Trophoblast cell (in vitro differentiated cells and primary cell): ENCODE data around the gene KRT15. TPM values are rescaled to one million over a fixed set of nuclear protein-coding genes. Genes with fewer than 3 reads are reported as not detected.

ENCODE experiments used
- DNase-seq, 2 donors: peaks; one replicate each; pipeline ENCODE4 v3.0.0-alpha.2; 2016
- H2AFZ ChIP-seq: 2 replicates; pipeline ENCODE4 v1.6.1; 2013; ENCODE audit warnings: low read length, moderate library complexity, mild to moderate bottlenecking; ENCODE audit not compliant: insufficient read depth, poor library complexity
- H2AK5ac ChIP-seq: 2 replicates; pipeline ENCODE4 v1.6.1; 2013; ENCODE audit warnings: mild to moderate bottlenecking, low read length
- H2BK120ac ChIP-seq: 2 replicates; pipeline ENCODE4 v1.6.1; 2013; ENCODE audit warnings: low read length, mild to moderate bottlenecking, moderate library complexity; ENCODE audit not compliant: insufficient read depth, poor library complexity
- H2BK12ac ChIP-seq: 2 replicates; pipeline ENCODE4 v1.6.1; 2013; ENCODE audit warnings: mild to moderate bottlenecking, low read length, moderate library complexity
- H2BK5ac ChIP-seq: 2 replicates; pipeline ENCODE4 v1.6.1; 2013; ENCODE audit warnings: low read length, low read depth, moderate library complexity, mild to moderate bottlenecking; ENCODE audit not compliant: poor library complexity
- H3K14ac ChIP-seq: 2 replicates; pipeline ENCODE4 v1.6.1; 2013; ENCODE audit warnings: mild to moderate bottlenecking, low read length
- H3K18ac ChIP-seq: 2 replicates; pipeline ENCODE4 v1.6.1; 2013; ENCODE audit warnings: mild to moderate bottlenecking, low read length
- H3K23ac ChIP-seq: 2 replicates; pipeline ENCODE4 v1.6.1; 2013; ENCODE audit warnings: low read length
- H3K27ac ChIP-seq: 2 replicates; pipeline ENCODE4 v1.5.1; 2013; ENCODE audit warnings: low read depth, mild to moderate bottlenecking, inconsistent platforms, low read length, moderate library complexity
- H3K27me3 ChIP-seq: 2 replicates; pipeline ENCODE4 v1.6.1; 2013; ENCODE audit warnings: inconsistent platforms, mild to moderate bottlenecking, low read length, moderate library complexity; ENCODE audit not compliant: insufficient read depth
- H3K36me3 ChIP-seq, 2 experiments: 1 replicate in 1 of 2; 2 replicates in 1 of 2; pipeline ENCODE4 v1.6.1; 2013; ENCODE audit warnings: low read length in 2 of 2, mild to moderate bottlenecking in 2 of 2, moderate library complexity in 1 of 2; ENCODE audit not compliant: insufficient read depth in 2 of 2, control insufficient read depth in 1 of 2
- H3K4ac ChIP-seq: 2 replicates; pipeline ENCODE4 v1.6.1; 2013; ENCODE audit warnings: low read depth, mild to moderate bottlenecking, low read length, moderate library complexity
- H3K4me1 ChIP-seq, 2 experiments: 1 replicate in 1 of 2; 2 replicates in 1 of 2; pipeline ENCODE4 v1.6.1; 2013; ENCODE audit warnings: low read length in 2 of 2, mild to moderate bottlenecking in 2 of 2, moderate library complexity in 1 of 2; ENCODE audit not compliant: insufficient read depth in 2 of 2, control insufficient read depth in 1 of 2
- H3K4me2 ChIP-seq: 2 replicates; pipeline ENCODE4 v1.6.1; 2013; ENCODE audit warnings: inconsistent platforms, mild to moderate bottlenecking, low read length, moderate library complexity
- H3K4me3 ChIP-seq: 2 replicates; pipeline ENCODE4 v1.5.1; 2013; ENCODE audit warnings: mild to moderate bottlenecking, low read depth, low read length, inconsistent platforms
- H3K79me1 ChIP-seq: one replicate; pipeline ENCODE4 v1.6.1; 2013; ENCODE audit warnings: low read length
- H3K79me2 ChIP-seq: 2 replicates; pipeline ENCODE4 v1.6.1; 2013; ENCODE audit warnings: low read length, mild to moderate bottlenecking; ENCODE audit not compliant: control insufficient read depth, insufficient read depth, poor library complexity
- H3K9ac ChIP-seq: 2 replicates; pipeline ENCODE4 v1.6.1; 2013; ENCODE audit warnings: mild to moderate bottlenecking, low read length
- H3K9me3 ChIP-seq: 2 replicates; pipeline ENCODE4 v1.6.1; 2013; ENCODE audit warnings: low read depth, mild to moderate bottlenecking, control low read depth, inconsistent platforms, low read length; ENCODE audit not compliant: insufficient read depth
- H4K12ac ChIP-seq: 2 replicates; pipeline ENCODE4 v1.6.1; 2013; ENCODE audit warnings: low read depth, mild to moderate bottlenecking, low read length, moderate library complexity
- H4K8ac ChIP-seq: 2 replicates; pipeline ENCODE4 v1.6.1; 2013; ENCODE audit warnings: low read depth, mild to moderate bottlenecking, low read length, moderate library complexity
- H4K91ac ChIP-seq: one replicate; pipeline ENCODE4 v1.6.1; 2013; ENCODE audit warnings: low read depth, mild to moderate bottlenecking, low read length, moderate library complexity
- WGBS: extraction: QIAGEN DNeasy Blood & Tissue Kit; methylation state at CpG from one replicate; pipeline ENCODE4 v1.1.7; 2013; ENCODE audit warnings: missing lambda C conversion rate; ENCODE audit not compliant: insufficient read length, insufficient coverage; ENCODE audit errors: extremely low coverage; 5-methylcytosine and 5-hydroxymethylcytosine counted together
- polyA plus RNA-seq: library from polyadenylated mRNA; stranded (reverse); fragments of 200-250 nt; gene quantifications from 2 replicates; pipeline ENCODE4 v1.2.3, GENCODE V29; 2013

Gene KRT15
- 0.40 and 0.64 TPM in 2 replicates for polyA plus RNA-seq

DNA sequence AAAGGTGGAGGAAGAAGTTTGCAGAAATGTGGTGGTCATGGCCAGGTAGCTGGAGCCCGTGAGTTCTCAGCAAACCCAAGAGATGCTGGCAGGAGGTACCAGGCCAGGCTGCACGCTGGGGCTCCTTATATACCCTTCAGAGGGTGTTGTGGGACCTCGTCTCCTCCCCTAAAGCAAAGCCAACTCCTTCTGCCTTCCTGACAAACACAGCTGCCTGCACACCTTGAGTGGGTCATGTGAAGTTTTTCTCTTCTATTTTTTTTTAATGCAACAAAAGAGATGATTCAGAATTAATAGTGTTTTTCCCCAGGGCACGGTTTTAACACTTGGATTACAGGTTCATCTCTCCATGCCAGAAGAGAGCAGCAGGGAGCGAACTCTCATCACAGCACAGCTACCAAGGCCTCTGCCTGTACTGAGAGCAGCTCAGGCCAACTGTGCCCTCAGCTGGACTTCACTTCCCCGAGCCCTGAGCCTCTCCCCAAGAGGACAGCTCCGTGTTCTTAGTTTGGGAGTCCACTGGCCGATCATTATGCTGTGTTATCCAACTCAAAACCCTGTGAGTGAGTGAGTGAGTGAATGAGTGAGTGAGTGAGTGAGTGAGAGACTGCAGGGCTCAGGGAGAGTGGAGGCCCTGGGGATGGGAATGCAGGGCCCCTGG, at the start of gene KRT15:
Gene KRT15 (minus strand): TSS at position 102 of the 661 bp plus-strand sequence. CDS start 63 bp downstream, at position 39.
- Histone ChIP-seq H3K4me1 (peaks cover 16 to 17% of the 10 kb centered on the region in 2 experiments), H3K23ac (no peak within 1 kb of the TSS), H3K27ac (no peak within 1 kb of the TSS), H3K9ac (no peak within 1 kb of the TSS), H3K4me3 (peak within 1 kb of the TSS; percentile 35), H2BK5ac (no peak within 1 kb of the TSS), H3K4me2 (no peak within 1 kb of the TSS), H3K18ac (no peak within 1 kb of the TSS), H3K9me3 (peaks cover 2% of the 10 kb centered on the region), H2BK120ac (no peak within 1 kb of the TSS), H2AK5ac (no peak within 1 kb of the TSS), H4K8ac (no peak within 1 kb of the TSS), H3K79me2 (no peaks in the 10 kb centered on the region), H2BK12ac (no peak within 1 kb of the TSS), H3K27me3 (no peaks in the 10 kb centered on the region), H3K14ac (no peak within 1 kb of the TSS), H2AFZ (no peak within 1 kb of the TSS), H3K36me3 (peaks cover 5 to 13% of the 10 kb centered on the region in 2 experiments), H4K91ac (no peak within 1 kb of the TSS), H3K4ac (no peak within 1 kb of the TSS), H4K12ac (no peak within 1 kb of the TSS), H3K79me1 (peaks cover 3% of the 10 kb centered on the region)
- WGBS: no CpG with 5 or more reads among the region's 8 CpGs
- DNase-seq: peak in 1 of 2 donors; percentile 23

DNA sequence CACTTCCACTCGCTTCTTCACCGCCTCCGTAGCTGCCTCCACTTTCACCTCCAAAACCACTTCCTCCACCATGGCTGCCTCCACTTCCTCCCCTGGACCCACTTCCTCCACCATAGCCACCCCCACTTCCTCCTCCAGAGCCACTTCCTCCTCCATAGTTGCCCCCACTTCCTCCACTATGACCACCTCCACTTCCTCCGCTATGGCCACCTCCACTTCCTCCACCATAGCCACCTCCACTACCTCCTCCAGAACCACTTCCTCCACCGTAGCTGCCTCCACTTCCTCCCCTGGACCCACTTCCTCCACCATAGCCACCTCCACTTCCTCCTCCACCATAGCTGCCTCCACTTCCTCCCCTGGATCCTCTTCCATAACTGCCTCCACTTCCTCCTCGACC, 48.6 kb upstream of the KRT15 start:
- no peak overlapping the region for H3K14ac ChIP-seq
- no peak overlapping the region for H3K4ac ChIP-seq
- no peak overlapping the region for H3K18ac ChIP-seq
- no peak overlapping the region for H2BK12ac ChIP-seq
- H3K79me1 ChIP-seq: no peaks in the 10 kb centered on the region
- no peak overlapping the region for H2AK5ac ChIP-seq
- no peak overlapping the region for H2BK120ac ChIP-seq
- H3K27ac ChIP-seq: no peak overlapping the region
- H3K4me2 ChIP-seq: no peak overlapping the region
- no peak overlapping the region for H2BK5ac ChIP-seq
- no peak overlapping the region for H3K23ac ChIP-seq
- H4K12ac ChIP-seq: no peak overlapping the region
- peaks cover 0 to 4% of the 10 kb centered on the region in 2 experiments for H3K4me1 ChIP-seq
- no peaks in the 10 kb centered on the region for H3K79me2 ChIP-seq
- H3K36me3 ChIP-seq: no peaks in the 10 kb centered on the region
- WGBS: no CpG with 5 or more reads among the region's 6 CpGs
- no peak overlapping the region for H2AFZ ChIP-seq
- peak overlapping the region; percentile 43 for H3K4me3 ChIP-seq
- H4K8ac ChIP-seq: no peak overlapping the region
- no peak overlapping the region for H4K91ac ChIP-seq
- no peak for DNase-seq
- H3K27me3 ChIP-seq: no peaks in the 10 kb centered on the region
- H3K9me3 ChIP-seq: peaks cover 3% of the 10 kb centered on the region
- no peak overlapping the region for H3K9ac ChIP-seq

DNA sequence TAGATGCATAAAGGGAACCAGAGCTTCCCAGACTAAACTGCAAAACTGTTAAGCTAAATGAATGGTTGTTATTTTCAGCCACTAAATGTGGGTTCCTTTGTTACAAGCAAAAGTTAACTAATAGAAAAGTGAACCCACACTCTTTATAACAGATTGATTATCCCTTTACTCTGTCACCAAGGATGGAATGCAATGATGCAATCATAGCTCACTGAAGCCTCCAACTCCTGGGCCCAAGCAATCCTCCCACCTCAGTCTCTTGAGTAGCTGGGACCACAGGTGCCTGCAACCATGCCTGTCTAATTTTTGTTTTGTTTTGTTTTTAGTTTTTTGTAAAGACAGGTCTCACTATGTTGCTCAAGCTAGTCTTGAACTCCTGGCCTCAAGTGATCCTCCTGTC, 46.6 kb upstream of the KRT15 start:
- Histone ChIP-seq H3K4me3 (no peak overlapping the region), H2BK120ac (no peak overlapping the region), H3K18ac (no peak overlapping the region), H3K9ac (no peak overlapping the region), H3K36me3 (no peaks in the 10 kb centered on the region), H4K12ac (no peak overlapping the region), H4K91ac (no peak overlapping the region), H3K23ac (no peak overlapping the region), H3K4me1 (no peaks in the 10 kb centered on the region), H2AK5ac (no peak overlapping the region), H2BK5ac (no peak overlapping the region), H3K14ac (no peak overlapping the region), H3K27ac (no peak overlapping the region), H2AFZ (no peak overlapping the region), H3K9me3 (peaks cover 3% of the 10 kb centered on the region), H3K4ac (no peak overlapping the region), H2BK12ac (no peak overlapping the region), H3K79me1 (no peaks in the 10 kb centered on the region), H4K8ac (no peak overlapping the region), H3K27me3 (no peaks in the 10 kb centered on the region), H3K79me2 (no peaks in the 10 kb centered on the region), H3K4me2 (no peak overlapping the region)
- DNase-seq: no peak

DNA sequence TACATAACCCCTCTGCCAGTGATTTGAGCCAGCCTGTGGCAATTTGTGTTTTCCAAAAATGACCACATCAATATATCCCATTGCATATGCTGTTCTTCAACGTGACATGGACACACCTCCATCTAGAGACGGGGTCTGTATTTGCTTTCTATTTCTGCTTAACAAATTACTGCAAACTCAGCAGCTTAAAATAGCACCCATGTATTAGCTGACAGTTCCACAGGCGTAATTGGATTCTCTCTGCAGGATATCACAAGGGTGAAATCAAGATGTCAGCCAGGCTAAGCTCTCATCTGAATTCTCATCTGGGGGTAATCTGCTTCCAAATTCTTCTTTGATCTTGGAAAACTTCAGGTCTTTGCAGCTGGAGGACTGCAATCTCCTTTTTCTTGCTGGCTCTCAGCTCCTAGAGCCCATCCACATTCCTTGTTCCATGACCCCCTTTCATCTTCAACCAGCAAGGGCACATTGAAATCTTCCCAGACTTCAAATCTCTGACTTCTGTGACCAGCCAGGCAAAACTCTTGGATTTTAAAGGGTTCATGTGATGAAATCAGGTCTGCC, 45.0 kb upstream of the KRT15 start:
- Histone ChIP-seq H4K12ac (no peak overlapping the region), H2BK5ac (no peak overlapping the region), H2AFZ (no peak overlapping the region), H3K27ac (no peak overlapping the region), H4K91ac (no peak overlapping the region), H4K8ac (no peak overlapping the region), H3K23ac (no peak overlapping the region), H3K4me3 (no peak overlapping the region), H3K4me1 (peaks cover 3 to 4% of the 10 kb centered on the region in 2 experiments), H2BK12ac (no peak overlapping the region), H3K79me2 (no peaks in the 10 kb centered on the region), H3K14ac (no peak overlapping the region), H3K18ac (no peak overlapping the region), H2BK120ac (no peak overlapping the region), H2AK5ac (no peak overlapping the region), H3K79me1 (peaks cover 5% of the 10 kb centered on the region), H3K4me2 (no peak overlapping the region), H3K27me3 (no peaks in the 10 kb centered on the region), H3K36me3 (no peaks in the 10 kb centered on the region), H3K9me3 (peaks cover 3% of the 10 kb centered on the region), H3K9ac (no peak overlapping the region), H3K4ac (no peak overlapping the region)
- WGBS: no CpG with 5 or more reads among the region's 3 CpGs
- no peak for DNase-seq
